Measurements from ENCODE around the gene CHDH.

DNA sequence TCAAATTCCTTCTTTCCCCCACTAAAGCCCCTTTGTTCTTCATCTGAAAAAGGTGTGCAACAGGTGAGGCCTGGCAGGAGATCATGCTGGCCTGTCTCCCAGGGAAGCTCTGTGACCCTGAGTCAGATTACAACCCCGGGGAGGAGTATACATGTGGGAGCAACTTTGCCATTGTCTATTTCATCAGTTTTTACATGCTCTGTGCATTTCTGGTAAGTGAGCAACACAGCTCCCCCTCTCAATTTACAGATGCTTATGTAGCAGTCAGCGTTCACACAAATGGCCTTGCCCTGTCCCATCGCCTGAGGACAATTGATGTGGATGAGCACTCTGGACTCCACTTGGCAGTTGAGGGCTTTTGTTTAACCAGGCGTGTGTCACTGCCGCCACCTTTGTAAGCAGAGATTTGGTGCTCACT lies 70.4 kb downstream of the CHDH start:
- TF ChIP-seq, protein P1, sequence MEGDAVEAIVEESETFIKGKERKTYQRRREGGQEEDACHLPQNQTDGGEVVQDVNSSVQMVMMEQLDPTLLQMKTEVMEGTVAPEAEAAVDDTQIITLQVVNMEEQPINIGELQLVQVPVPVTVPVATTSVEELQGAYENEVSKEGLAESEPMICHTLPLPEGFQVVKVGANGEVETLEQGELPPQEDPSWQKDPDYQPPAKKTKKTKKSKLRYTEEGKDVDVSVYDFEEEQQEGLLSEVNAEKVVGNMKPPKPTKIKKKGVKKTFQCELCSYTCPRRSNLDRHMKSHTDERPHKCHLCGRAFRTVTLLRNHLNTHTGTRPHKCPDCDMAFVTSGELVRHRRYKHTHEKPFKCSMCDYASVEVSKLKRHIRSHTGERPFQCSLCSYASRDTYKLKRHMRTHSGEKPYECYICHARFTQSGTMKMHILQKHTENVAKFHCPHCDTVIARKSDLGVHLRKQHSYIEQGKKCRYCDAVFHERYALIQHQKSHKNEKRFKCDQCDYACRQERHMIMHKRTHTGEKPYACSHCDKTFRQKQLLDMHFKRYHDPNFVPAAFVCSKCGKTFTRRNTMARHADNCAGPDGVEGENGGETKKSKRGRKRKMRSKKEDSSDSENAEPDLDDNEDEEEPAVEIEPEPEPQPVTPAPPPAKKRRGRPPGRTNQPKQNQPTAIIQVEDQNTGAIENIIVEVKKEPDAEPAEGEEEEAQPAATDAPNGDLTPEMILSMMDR (conservative IDR thresholded peaks at IDR 0.05; ENCODE audit: low read depth, low read length): no peak
- TF ChIP-seq EZH2 (IDR thresholded peaks at IDR 0.05; ENCODE audit: low read length, unreplicated experiment): no peak

Data from PC-3 (cell line).